Calu3 (cell line): ENCODE measurements around the gene LRRC49. TPM values are rescaled to one million over a fixed set of nuclear protein-coding genes. Genes with fewer than 3 reads are reported as not detected.
"Not testable (repeated sequence)": the region's sequence is repeated elsewhere in the genome, so short reads cannot be mapped to it uniquely, and the experiment has no call there.

Experiments used
- BruUV-seq: library from RNA; stranded (reverse); fragments of 400-500 nt; replicated peaks from 2 replicates; lab custom pipeline; 2021; lab: Mats Ljungman, UMichigan
- CTCF ChIA-PET: fragments of 300-600 bp; sonication (Branson Sonifier 250); formaldehyde crosslinking; loops from one replicate; lab custom pipeline; 2022; ENCODE audit warnings: antibody characterized with exemption; lab: Charles Lee
- DNase-seq: peaks from one replicate; pipeline ENCODE4 v3.0.0; 2022
- H3K27ac Mint-ChIP-seq: one replicate; pipeline ENCODE4 v1.8.0; 2022; ENCODE audit warnings: mixed read lengths; ENCODE audit not compliant: unreplicated experiment
- H3K27me3 Mint-ChIP-seq: one replicate; pipeline ENCODE4 v1.8.0; 2022; ENCODE audit warnings: mixed read lengths; ENCODE audit not compliant: unreplicated experiment
- H3K36me3 Mint-ChIP-seq: one replicate; pipeline ENCODE4 v1.8.0; 2022; ENCODE audit warnings: mild to moderate bottlenecking, moderate library complexity, mixed read lengths; ENCODE audit not compliant: insufficient read depth, unreplicated experiment
- H3K4me1 Mint-ChIP-seq: one replicate; pipeline ENCODE4 v1.8.0; 2022; ENCODE audit warnings: mild to moderate bottlenecking, low read depth, mixed read lengths; ENCODE audit not compliant: unreplicated experiment
- H3K4me3 Mint-ChIP-seq: one replicate; pipeline ENCODE4 v1.8.0; 2022; ENCODE audit warnings: mild to moderate bottlenecking, low read depth, moderate library complexity, mixed read lengths; ENCODE audit not compliant: unreplicated experiment
- H3K9me3 Mint-ChIP-seq: one replicate; pipeline ENCODE4 v1.8.0; 2022; ENCODE audit warnings: low read depth, mixed read lengths; ENCODE audit not compliant: unreplicated experiment
- intact Hi-C: fragments of 100-400 bp; cut with micrococcal nuclease; formaldehyde crosslinking; loops from one replicate; pipeline ENCODE4 v1.10.0; 2022; ENCODE audit not compliant: unreplicated experiment
- total RNA-seq: library from RNA; stranded (reverse); gene quantifications from 2 replicates; pipeline ENCODE4 v1.2.3, GENCODE V29; 2022
- TF ChIP-seq, protein P1 (sequence below): fragments of 200-600 bp; IDR thresholded peaks from one replicate; pipeline ENCODE4 v1.8.0; 2022; ENCODE audit warnings: antibody characterized with exemption; ENCODE audit not compliant: unreplicated experiment

LRRC49 gene
- total RNA-seq, 1 experiment from 2014 or later, result 6.3 TPM

DNA sequence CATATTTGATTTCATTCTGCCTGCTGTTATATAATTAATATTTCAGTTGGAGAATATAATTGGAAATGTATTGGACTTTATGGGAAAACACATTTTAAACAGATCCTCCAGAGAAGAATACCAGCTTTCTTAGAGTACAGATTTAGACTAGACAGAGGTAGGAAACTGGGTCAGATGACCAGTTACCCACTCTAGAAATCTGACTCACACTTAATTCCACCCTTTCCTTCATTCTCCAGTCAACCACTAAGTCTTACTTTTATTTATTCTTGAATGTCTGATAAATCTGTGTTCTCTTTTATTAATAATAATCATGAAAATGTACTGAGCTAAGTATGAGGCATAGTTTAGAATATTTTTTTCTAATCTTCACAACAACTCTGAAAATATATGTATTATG, 110.7 kb downstream of the LRRC49 start:
- H3K9me3 Mint-ChIP-seq, result peaks cover 4% of the 10 kb centered on the region
- H3K36me3 Mint-ChIP-seq, result no peaks in the 10 kb centered on the region
- H3K27me3 Mint-ChIP-seq, result no peaks in the 10 kb centered on the region
- no peak for DNase-seq
- CTCF ChIA-PET, result interaction anchor here (1.4 kb wide), 1 partner anchor 13 kb away, joined by 3 read pairs; no protein-coding TSS in a partner anchor
- H3K27ac Mint-ChIP-seq, result no peak overlapping the region
- no TSS peak for BruUV-seq
- intact Hi-C loops, result no loop called here
- TF ChIP-seq, protein P1, sequence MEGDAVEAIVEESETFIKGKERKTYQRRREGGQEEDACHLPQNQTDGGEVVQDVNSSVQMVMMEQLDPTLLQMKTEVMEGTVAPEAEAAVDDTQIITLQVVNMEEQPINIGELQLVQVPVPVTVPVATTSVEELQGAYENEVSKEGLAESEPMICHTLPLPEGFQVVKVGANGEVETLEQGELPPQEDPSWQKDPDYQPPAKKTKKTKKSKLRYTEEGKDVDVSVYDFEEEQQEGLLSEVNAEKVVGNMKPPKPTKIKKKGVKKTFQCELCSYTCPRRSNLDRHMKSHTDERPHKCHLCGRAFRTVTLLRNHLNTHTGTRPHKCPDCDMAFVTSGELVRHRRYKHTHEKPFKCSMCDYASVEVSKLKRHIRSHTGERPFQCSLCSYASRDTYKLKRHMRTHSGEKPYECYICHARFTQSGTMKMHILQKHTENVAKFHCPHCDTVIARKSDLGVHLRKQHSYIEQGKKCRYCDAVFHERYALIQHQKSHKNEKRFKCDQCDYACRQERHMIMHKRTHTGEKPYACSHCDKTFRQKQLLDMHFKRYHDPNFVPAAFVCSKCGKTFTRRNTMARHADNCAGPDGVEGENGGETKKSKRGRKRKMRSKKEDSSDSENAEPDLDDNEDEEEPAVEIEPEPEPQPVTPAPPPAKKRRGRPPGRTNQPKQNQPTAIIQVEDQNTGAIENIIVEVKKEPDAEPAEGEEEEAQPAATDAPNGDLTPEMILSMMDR, result no peak
- no peak overlapping the region for H3K4me3 Mint-ChIP-seq
- no peaks in the 10 kb centered on the region for H3K4me1 Mint-ChIP-seq

DNA sequence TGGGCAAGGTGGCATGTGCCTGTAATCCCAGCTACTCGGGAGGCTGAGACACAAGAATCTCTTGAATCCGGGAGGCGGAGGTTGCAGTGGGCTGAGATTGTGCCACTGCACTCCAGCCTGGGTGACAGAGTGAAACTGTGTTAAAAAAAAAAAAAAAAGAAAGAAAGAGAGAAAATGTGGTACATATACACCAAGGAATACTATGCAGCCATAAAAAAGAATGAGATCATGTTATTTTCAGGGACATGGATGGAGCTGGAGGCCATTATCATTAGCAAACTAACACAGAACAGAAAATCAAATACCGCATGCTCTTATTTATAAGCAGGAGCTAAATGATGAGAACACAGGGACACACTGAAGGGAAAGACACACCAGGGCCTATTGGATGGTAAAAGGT, 111.9 kb downstream of the LRRC49 start:
- DNase-seq, BruUV-seq, H3K27me3 Mint-ChIP-seq, H3K27ac Mint-ChIP-seq, H3K4me1 Mint-ChIP-seq, H3K4me3 Mint-ChIP-seq, intact Hi-C loops, H3K9me3 Mint-ChIP-seq, CTCF ChIA-PET, H3K36me3 Mint-ChIP-seq: not testable (repeated sequence)

DNA sequence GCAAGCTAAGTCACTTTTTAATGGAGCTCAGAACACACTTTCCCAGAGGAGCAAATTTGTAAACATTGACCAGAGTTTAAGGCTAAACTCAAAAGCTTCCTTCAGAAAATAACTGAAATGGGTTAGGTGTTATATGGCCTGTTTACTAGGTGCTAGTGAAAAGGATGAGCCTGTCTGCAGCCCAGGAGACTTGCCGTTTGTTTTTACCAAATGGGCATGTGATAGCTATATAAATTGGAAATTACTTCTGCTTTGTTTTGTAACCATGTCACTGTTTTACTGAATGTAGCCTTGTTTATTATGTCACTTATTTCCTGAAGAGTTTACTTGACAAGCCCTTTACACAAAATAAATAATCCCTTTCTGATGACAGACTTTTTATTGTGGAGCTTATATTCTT, 113.3 kb downstream of the LRRC49 start:
- Mint-ChIP-seq H3K27me3 (no peaks in the 10 kb centered on the region), H3K4me1 (no peaks in the 10 kb centered on the region), H3K4me3 (no peak overlapping the region), H3K36me3 (no peaks in the 10 kb centered on the region), H3K27ac (no peak overlapping the region), H3K9me3 (no peaks in the 10 kb centered on the region)
- no TSS peak for BruUV-seq
- no peak for DNase-seq
- TF ChIP-seq, protein P1, result no peak
- intact Hi-C loops, result no loop called here
- CTCF ChIA-PET, result no interaction called here

DNA sequence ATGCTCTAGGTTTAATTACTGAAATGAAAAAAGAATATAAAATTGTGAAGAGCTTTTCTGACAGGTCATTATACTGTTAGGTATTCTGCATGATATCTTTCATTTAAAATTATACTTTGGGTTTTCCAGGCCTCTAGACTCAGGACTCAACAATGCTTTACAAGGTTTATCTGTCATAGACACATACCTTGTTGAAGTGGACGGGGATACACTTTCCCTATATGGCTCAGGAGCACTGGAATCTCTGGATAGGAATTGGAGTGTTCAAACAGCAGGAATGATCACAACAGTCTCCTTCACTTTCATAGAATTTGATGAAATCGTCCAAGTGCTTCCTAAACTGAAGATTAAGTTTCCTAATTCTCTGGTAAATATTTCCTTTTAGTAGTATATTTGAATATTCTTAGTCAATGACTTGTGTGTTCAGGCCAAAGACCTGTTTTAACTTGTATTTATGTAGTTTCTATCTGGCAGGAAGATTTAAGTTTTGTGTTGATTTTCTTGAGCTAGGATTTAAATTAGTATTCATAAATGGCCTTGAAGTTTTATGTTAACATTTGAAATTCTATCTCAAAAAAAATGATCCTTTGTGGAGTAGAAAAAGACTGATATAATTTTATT, 115.7 kb downstream of the LRRC49 start:
- no peaks in the 10 kb centered on the region for H3K4me1 Mint-ChIP-seq
- H3K4me3 Mint-ChIP-seq, result no peak overlapping the region
- H3K27me3 Mint-ChIP-seq, result no peaks in the 10 kb centered on the region
- CTCF ChIA-PET, result interaction anchor here (0.6 kb wide), 1 partner anchor 17 kb away, joined by 4 read pairs; no protein-coding TSS in a partner anchor
- BruUV-seq, result no TSS peak
- H3K9me3 Mint-ChIP-seq, result no peaks in the 10 kb centered on the region
- TF ChIP-seq, protein P1, result no peak
- no peaks in the 10 kb centered on the region for H3K36me3 Mint-ChIP-seq
- no peak overlapping the region for H3K27ac Mint-ChIP-seq
- intact Hi-C loops, result no loop called here
- DNase-seq, result no peak

DNA sequence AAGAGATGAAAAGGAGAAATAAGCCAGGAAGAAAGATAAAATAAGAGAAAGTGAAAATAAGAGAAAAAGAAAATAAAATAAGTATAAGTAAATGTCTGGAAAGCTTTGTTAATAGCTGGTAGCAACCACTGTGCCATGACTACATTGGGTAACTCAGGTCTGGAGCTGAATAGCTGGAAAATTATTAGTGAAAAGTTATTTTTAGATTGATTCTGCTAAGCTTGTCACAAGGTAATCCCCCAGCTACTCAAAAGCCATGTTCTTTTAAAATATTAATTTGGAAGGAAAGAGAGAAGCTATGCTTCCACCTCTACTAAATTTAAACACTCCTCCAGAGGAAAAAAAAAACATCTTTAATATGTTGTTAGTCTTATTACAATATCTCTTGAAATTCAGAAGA, 117.8 kb downstream of the LRRC49 start:
- Mint-ChIP-seq H3K4me1 (no peaks in the 10 kb centered on the region), H3K27me3 (no peaks in the 10 kb centered on the region), H3K9me3 (no peaks in the 10 kb centered on the region), H3K4me3 (no peak overlapping the region), H3K36me3 (no peaks in the 10 kb centered on the region), H3K27ac (no peak overlapping the region)
- BruUV-seq, result no TSS peak
- TF ChIP-seq, protein P1, result no peak
- no peak for DNase-seq
- CTCF ChIA-PET, result interaction anchor here (0.9 to 1.9 kb wide), 2 partner anchors 19 to 93 kb away, joined by 3 to 11 read pairs; no protein-coding TSS in a partner anchor
- intact Hi-C loops, result loop anchor here (5.0 kb wide), 1 partner anchor 372 kb away; no protein-coding TSS in a partner anchor
